K562 (cell line): ENCODE measurements around the gene ZNF816.

Experiments used
- SIRT6 ChIP-seq: IDR thresholded peaks from one replicate; pipeline ENCODE4 v1.6.1; 2012; ENCODE audit warnings: low read depth, mild to moderate bottlenecking, control low read depth, inconsistent platforms, low read length, moderate library complexity
- TF ChIP-seq, protein P1 (sequence below), 3 experiments: IDR thresholded peaks in 2 of 3; conservative IDR thresholded peaks in 1 of 3; 2 replicates each; pipeline ENCODE4 v1.5.1; 2011 to 2012; ENCODE audit warnings: low read length in 3 of 3, mild to moderate bottlenecking in 3 of 3, control low read depth in 2 of 3, improper control_type of control experiment in 1 of 3, inconsistent platforms in 1 of 3, low read depth in 1 of 3, mixed read lengths in 1 of 3, moderate library complexity in 1 of 3; ENCODE audit not compliant: insufficient read depth in 2 of 3

DNA sequence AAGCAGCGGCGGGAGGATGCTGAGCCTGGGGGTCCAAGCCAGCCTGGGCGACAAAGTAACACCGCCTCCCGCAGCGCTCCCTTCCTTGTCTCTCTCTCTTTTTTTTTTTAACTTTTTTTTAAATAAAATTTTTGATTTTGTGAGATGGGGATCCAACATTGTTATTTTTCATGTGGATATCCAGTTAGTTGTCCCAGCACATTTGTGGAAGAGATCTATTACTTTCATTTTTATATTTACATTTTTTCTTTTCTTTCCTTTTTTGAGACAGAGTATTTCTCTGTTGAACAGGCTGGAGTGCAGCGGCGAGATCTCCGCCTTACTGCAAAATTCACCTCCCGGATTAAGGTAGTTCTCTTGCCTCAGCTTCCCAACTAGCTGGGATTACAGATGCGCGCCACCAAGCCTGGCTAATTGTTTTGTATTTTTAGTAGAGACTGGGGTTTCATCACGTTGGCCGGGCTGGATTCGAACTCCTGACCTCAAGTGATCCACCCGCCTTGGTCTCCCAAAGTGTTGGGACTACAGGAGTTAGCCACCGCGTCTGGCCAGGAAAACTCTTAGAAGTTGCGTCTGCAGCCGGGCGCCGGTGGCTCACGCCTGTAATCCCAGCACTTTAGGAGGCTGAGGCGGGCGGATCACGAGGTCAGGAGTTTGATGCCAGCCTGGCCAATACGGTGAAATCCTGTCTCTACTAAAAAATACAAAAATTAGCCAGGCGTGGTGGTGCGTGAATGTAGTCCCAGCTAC is 19.4 kb downstream of the ZNF816 start:
- TF ChIP-seq, protein P1, sequence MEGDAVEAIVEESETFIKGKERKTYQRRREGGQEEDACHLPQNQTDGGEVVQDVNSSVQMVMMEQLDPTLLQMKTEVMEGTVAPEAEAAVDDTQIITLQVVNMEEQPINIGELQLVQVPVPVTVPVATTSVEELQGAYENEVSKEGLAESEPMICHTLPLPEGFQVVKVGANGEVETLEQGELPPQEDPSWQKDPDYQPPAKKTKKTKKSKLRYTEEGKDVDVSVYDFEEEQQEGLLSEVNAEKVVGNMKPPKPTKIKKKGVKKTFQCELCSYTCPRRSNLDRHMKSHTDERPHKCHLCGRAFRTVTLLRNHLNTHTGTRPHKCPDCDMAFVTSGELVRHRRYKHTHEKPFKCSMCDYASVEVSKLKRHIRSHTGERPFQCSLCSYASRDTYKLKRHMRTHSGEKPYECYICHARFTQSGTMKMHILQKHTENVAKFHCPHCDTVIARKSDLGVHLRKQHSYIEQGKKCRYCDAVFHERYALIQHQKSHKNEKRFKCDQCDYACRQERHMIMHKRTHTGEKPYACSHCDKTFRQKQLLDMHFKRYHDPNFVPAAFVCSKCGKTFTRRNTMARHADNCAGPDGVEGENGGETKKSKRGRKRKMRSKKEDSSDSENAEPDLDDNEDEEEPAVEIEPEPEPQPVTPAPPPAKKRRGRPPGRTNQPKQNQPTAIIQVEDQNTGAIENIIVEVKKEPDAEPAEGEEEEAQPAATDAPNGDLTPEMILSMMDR (IDR thresholded peaks at IDR 0.05 in 2 of 3, conservative IDR thresholded peaks at IDR 0.05 in 1 of 3; ENCODE audit: insufficient read depth in 2 of 3, low read depth in 1 of 3, low read length in 3 of 3): no peak
- no peak for TF ChIP-seq SIRT6
